OCI-LY1 (cell line): Measurements from ENCODE around the gene IMP3.

ENCODE experiments used
- H2AFZ ChIP-seq: fragments of 200-600 bp; sonication (generic), shearing (Covaris generic); 2 replicates; pipeline ENCODE4 v1.6.0; 2014; ENCODE audit warnings: antibody characterized with exemption, mild to moderate bottlenecking, low read length
- H3F3A ChIP-seq: fragments of 200-600 bp; sonication (generic), shearing (Covaris generic); 2 replicates; pipeline ENCODE4 v1.6.0; 2014; ENCODE audit warnings: mild to moderate bottlenecking, antibody characterized with exemption, low read length, moderate library complexity; ENCODE audit not compliant: insufficient read depth
- H3K27ac ChIP-seq: fragments of 200-600 bp; sonication (generic); 2 replicates; pipeline ENCODE4 v1.5.1; 2014; ENCODE audit warnings: low read length, mixed run types, mild to moderate bottlenecking, low read depth; ENCODE audit not compliant: poor library complexity, severe bottlenecking
- H3K27me3 ChIP-seq: fragments of 200-600 bp; sonication (generic); 2 replicates; pipeline ENCODE4 v1.6.0; 2014; ENCODE audit warnings: antibody characterized with exemption, mild to moderate bottlenecking, low read length, moderate library complexity; ENCODE audit not compliant: insufficient read depth
- H3K36me3 ChIP-seq: fragments of 200-600 bp; sonication (generic); 2 replicates; pipeline ENCODE4 v1.6.1; 2014; ENCODE audit warnings: mild to moderate bottlenecking, antibody characterized with exemption, low read length, moderate library complexity, mixed read lengths; ENCODE audit not compliant: insufficient read depth
- H3K4me1 ChIP-seq: fragments of 200-600 bp; sonication (generic); 2 replicates; pipeline ENCODE4 v1.5.1; 2014; ENCODE audit warnings: mild to moderate bottlenecking, low read length, moderate library complexity; ENCODE audit not compliant: insufficient read depth, severe bottlenecking
- H3K4me2 ChIP-seq: fragments of 200-600 bp; sonication (generic), shearing (Covaris generic); 2 replicates; pipeline ENCODE4 v1.6.1; 2014; ENCODE audit warnings: low read length
- H3K4me3 ChIP-seq: fragments of 200-600 bp; sonication (generic); 2 replicates; pipeline ENCODE4 v1.5.1; 2014; ENCODE audit warnings: low read length, low read depth, mild to moderate bottlenecking, mixed read lengths; ENCODE audit not compliant: poor library complexity, severe bottlenecking
- H3K79me2 ChIP-seq: fragments of 200-600 bp; shearing (Covaris generic); 2 replicates; pipeline ENCODE4 v1.6.1; 2016; ENCODE audit warnings: mixed run types, low read length, mixed read lengths; ENCODE audit not compliant: insufficient read depth
- H3K9ac ChIP-seq: fragments of 200-600 bp; sonication (generic), shearing (Covaris generic); 2 replicates; pipeline ENCODE4 v1.6.1; 2014; ENCODE audit warnings: mild to moderate bottlenecking, low read length, mixed read lengths
- H3K9me2 ChIP-seq: fragments of 200-600 bp; sonication (generic), shearing (Covaris generic); 2 replicates; pipeline ENCODE4 v1.6.1; 2014; ENCODE audit warnings: low read depth, mild to moderate bottlenecking, low read length, mixed read lengths
- H3K9me3 ChIP-seq: fragments of 200-600 bp; shearing (Covaris generic); 2 replicates; pipeline ENCODE4 v1.6.1; 2014; ENCODE audit warnings: low read length, mixed read lengths
- H4K20me1 ChIP-seq: fragments of 200-600 bp; sonication (generic), shearing (Covaris generic); 2 replicates; pipeline ENCODE4 v1.6.0; 2016; ENCODE audit warnings: mild to moderate bottlenecking, low read length; ENCODE audit not compliant: insufficient read depth
- CTCF ChIP-seq: fragments of 200-600 bp; sonication (generic), shearing (Covaris generic); IDR thresholded peaks from 2 replicates; pipeline ENCODE4 v1.5.1; 2017; ENCODE audit warnings: mild to moderate bottlenecking, antibody characterized with exemption, low read length, moderate library complexity, mixed read lengths
- EZH2 ChIP-seq: fragments of 200-600 bp; sonication (generic), shearing (Covaris generic); IDR thresholded peaks from 2 replicates; pipeline ENCODE4 v1.8.0; 2017; ENCODE audit warnings: borderline replicate concordance, mixed run types, mild to moderate bottlenecking, antibody characterized with exemption, low read length, moderate library complexity, mixed read lengths

The IMP3 gene

GRCh38 chr15:75606711-75607699, 33.0 kb downstream of the IMP3 start:
- Histone ChIP-seq H3K27me3 (no peaks in the 10 kb centered on the region), H3K27ac (no peak overlapping the region), H3K79me2 (no peaks in the 10 kb centered on the region), H3K9me2 (no peaks in the 10 kb centered on the region), H3K9ac (no peak overlapping the region), H3K4me3 (no peak overlapping the region), H3K4me2 (no peak overlapping the region), H4K20me1 (no peaks in the 10 kb centered on the region), H2AFZ (no peak overlapping the region), H3F3A (no peaks in the 10 kb centered on the region), H3K9me3 (no peaks in the 10 kb centered on the region), H3K4me1 (no peaks in the 10 kb centered on the region), H3K36me3 (peaks cover 56% of the 10 kb centered on the region)
- no peak for TF ChIP-seq CTCF
- no peak for TF ChIP-seq EZH2

GRCh38 chr15:75606026-75606425, 34.0 kb downstream of the IMP3 start:
- Histone ChIP-seq H3K4me3 (no peak overlapping the region), H3K9ac (no peak overlapping the region), H3K9me3 (no peaks in the 10 kb centered on the region), H3K27me3 (no peaks in the 10 kb centered on the region), H3F3A (no peaks in the 10 kb centered on the region), H3K36me3 (peaks cover 57% of the 10 kb centered on the region), H3K9me2 (no peaks in the 10 kb centered on the region), H3K79me2 (no peaks in the 10 kb centered on the region), H3K27ac (no peak overlapping the region), H4K20me1 (no peaks in the 10 kb centered on the region), H3K4me2 (no peak overlapping the region), H3K4me1 (no peaks in the 10 kb centered on the region), H2AFZ (no peak overlapping the region)
- TF ChIP-seq EZH2, result no peak
- no peak for TF ChIP-seq CTCF

GRCh38 chr15:75599401-75599800, 40.6 kb downstream of the IMP3 start:
- H3K9me2 ChIP-seq, result no peaks in the 10 kb centered on the region
- no peak overlapping the region for H3K9ac ChIP-seq
- no peak overlapping the region for H2AFZ ChIP-seq
- H3K79me2 ChIP-seq, result no peaks in the 10 kb centered on the region
- no peak overlapping the region for H3K4me2 ChIP-seq
- TF ChIP-seq EZH2 (no peak), CTCF (no peak)
- H3K27me3 ChIP-seq, result no peaks in the 10 kb centered on the region
- H3K9me3 ChIP-seq, result no peaks in the 10 kb centered on the region
- no peaks in the 10 kb centered on the region for H3K4me1 ChIP-seq
- H3K4me3 ChIP-seq, result no peak overlapping the region
- H4K20me1 ChIP-seq, result no peaks in the 10 kb centered on the region
- no peaks in the 10 kb centered on the region for H3F3A ChIP-seq
- H3K36me3 ChIP-seq, result peaks cover 44% of the 10 kb centered on the region
- no peak overlapping the region for H3K27ac ChIP-seq
